Thyroid gland (tissue), 4 donors: Measurements from ENCODE around the gene SLAMF6.

Experiments used
- CTCF ChIP-seq, 6 experiments: fragments of 200-600 bp in 3 of 6; fragments of 450-650 bp in 3 of 6; sonication (generic) in 3 of 6; IDR thresholded peaks; one replicate each; pipeline ENCODE4 v1.5.1; 2016 to 2019; ENCODE audit warnings: antibody characterized with exemption in 6 of 6, mild to moderate bottlenecking in 2 of 6, inconsistent platforms in 1 of 6, moderate library complexity in 1 of 6
- POLR2A ChIP-seq, 2 donors: fragments of 450-650 bp; IDR thresholded peaks; one replicate each; pipeline ENCODE4 v1.6.1; 2017; ENCODE audit warnings: antibody characterized with exemption in 2 of 2, mild to moderate bottlenecking in 2 of 2, moderate library complexity in 1 of 2

DNA sequence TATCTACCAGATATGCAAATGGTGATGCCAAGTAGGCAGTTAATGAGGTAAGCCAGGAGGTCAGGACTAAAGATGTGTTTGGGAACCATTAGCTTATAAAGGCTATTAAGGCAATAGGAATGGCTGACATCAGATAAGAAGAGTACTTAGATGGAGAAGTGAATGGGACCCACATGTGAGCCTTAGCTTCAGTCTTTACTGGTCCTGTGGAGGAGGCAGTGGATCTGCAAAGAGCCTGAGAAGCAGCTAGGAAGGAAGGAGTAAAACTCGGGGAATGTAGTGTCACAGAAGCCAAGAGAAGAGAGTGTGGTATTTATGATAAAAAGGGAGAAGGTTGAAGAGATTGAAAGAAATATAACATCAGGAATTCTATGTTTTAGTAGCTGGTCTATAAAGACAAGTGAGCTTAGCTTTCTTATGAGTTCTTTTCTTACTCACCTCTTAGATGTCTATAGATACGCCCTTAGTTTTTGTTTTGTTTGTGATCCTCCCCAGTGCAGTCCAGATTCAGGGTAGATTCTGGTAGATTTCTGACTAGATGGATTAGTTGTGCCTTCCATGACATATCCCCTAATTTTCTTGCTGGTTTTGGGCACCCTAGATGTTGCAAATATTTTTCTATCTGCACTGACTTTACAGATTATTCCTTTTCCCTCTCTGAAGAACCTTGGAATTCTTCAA, 39.4 kb downstream of the SLAMF6 start:
- TF ChIP-seq CTCF (IDR thresholded peaks at IDR 0.05), result no peak
- no peak for TF ChIP-seq POLR2A (IDR thresholded peaks at IDR 0.05)
